Gastrocnemius medialis (tissue), 4 donors: ENCODE data around the gene RDH16.

Experiments
- CTCF ChIP-seq, 5 experiments: fragments of 450-650 bp in 3 of 5; fragments of 200-600 bp in 2 of 5; sonication (generic) in 2 of 5; IDR thresholded peaks in 4 of 5; conservative IDR thresholded peaks in 1 of 5; 1 replicate in 4 of 5; 2 replicates in 1 of 5; pipeline ENCODE4 v1.5.1; 2016 to 2019; ENCODE audit warnings: antibody characterized with exemption in 5 of 5, mild to moderate bottlenecking in 3 of 5, moderate library complexity in 3 of 5
- POLR2A ChIP-seq, 2 donors: fragments of 450-650 bp; IDR thresholded peaks; one replicate each; pipeline ENCODE4 v1.6.1; 2017; ENCODE audit warnings: antibody characterized with exemption in 2 of 2, mild to moderate bottlenecking in 2 of 2, moderate library complexity in 2 of 2

GRCh38 chr12:56933826-56934625 lies 23.4 kb downstream of the RDH16 start, which contains the start of gene SDR9C7:
- TF ChIP-seq POLR2A (IDR thresholded peaks at IDR 0.05) (no peak), CTCF (IDR thresholded peaks at IDR 0.05 in 4 of 5, conservative IDR thresholded peaks at IDR 0.05 in 1 of 5) (no peak)
